B cell (primary cell): ENCODE data around the gene AQR. TPM values are rescaled to one million over a fixed set of nuclear protein-coding genes. Genes with fewer than 3 reads are reported as not detected.

Source experiments
- ATAC-seq: fragments of 200-7000 bp; cut with Tn5 transposase; one replicate; pipeline ENCODE4 v1.10.0; 2021; ENCODE audit warnings: low read depth, mild to moderate bottlenecking, moderate number of reproducible peaks, moderate library complexity
- CTCF ChIA-PET: fragments of 350-600 bp; sonication (Branson Sonifier 250); formaldehyde crosslinking; loops from one replicate; lab custom pipeline; 2021; ENCODE audit warnings: antibody characterized with exemption, inconsistent platforms; lab: Charles Lee
- POLR2A ChIA-PET: fragments of 350-600 bp; sonication (Branson Sonifier 250); formaldehyde crosslinking; loops from one replicate; lab custom pipeline; 2021; ENCODE audit warnings: antibody characterized with exemption; lab: Charles Lee
- DNase-seq: peaks from one replicate; pipeline ENCODE4 v3.0.0; 2013
- H2AFZ ChIP-seq: 2 replicates; pipeline ENCODE4 v1.6.1; 2012; ENCODE audit warnings: mild to moderate bottlenecking, low read depth, low read length; ENCODE audit not compliant: insufficient read depth, poor library complexity, severe bottlenecking
- H3K27ac ChIP-seq, 2 donors: 1 replicate in 1 of 2; 2 replicates in 1 of 2; pipeline ENCODE4 v1.5.1; 2012 to 2013; ENCODE audit warnings: low read length in 2 of 2, mild to moderate bottlenecking in 2 of 2, moderate library complexity in 1 of 2
- H3K27me3 ChIP-seq, 4 experiments: fragments of 200-600 bp in 1 of 4; sonication (generic) in 1 of 4; replicated peaks in 1 of 4; 1 replicate in 2 of 4; 2 replicates in 2 of 4; pipeline versions ENCODE4 v1.6.1 to v1.7.0; 2013 to 2016; ENCODE audit warnings: low read length in 3 of 4, mild to moderate bottlenecking in 2 of 4, mixed read lengths in 1 of 4, moderate library complexity in 1 of 4; ENCODE audit not compliant: insufficient read depth in 4 of 4, control insufficient read depth in 3 of 4; ENCODE audit errors: control extremely low read depth in 1 of 4
- H3K36me3 ChIP-seq, 2 experiments: replicated peaks in 1 of 2; 1 replicate in 1 of 2; 2 replicates in 1 of 2; pipeline versions ENCODE4 v1.6.1 to v1.7.1; 2013; ENCODE audit warnings: low read length in 1 of 2; ENCODE audit not compliant: insufficient read depth in 2 of 2, control insufficient read depth in 1 of 2; ENCODE audit errors: control extremely low read depth in 1 of 2, extremely low read depth in 1 of 2
- H3K4me1 ChIP-seq, 2 donors: fragments of 200-600 bp in 1 of 2; sonication (generic) in 1 of 2; 1 replicate in 1 of 2; 2 replicates in 1 of 2; pipeline versions ENCODE4 v1.5.1 to v1.6.1; 2013 to 2017; ENCODE audit warnings: low read length in 2 of 2; ENCODE audit not compliant: control insufficient read depth in 2 of 2, insufficient read depth in 2 of 2
- H3K4me2 ChIP-seq: replicated peaks from 2 replicates; pipeline ENCODE3; 2012; ENCODE audit warnings: mild to moderate bottlenecking, low read depth, low read length; ENCODE audit not compliant: poor library complexity, severe bottlenecking
- H3K4me3 ChIP-seq, 5 experiments: fragments of 200-600 bp in 1 of 5; sonication (generic) in 1 of 5; 1 replicate in 3 of 5; 2 replicates in 2 of 5; pipeline versions ENCODE4 v1.5.1 to v1.7.0; 2011 to 2016; ENCODE audit warnings: low read length in 4 of 5, mild to moderate bottlenecking in 4 of 5, low read depth in 2 of 5, control low read depth in 1 of 5, moderate library complexity in 1 of 5; ENCODE audit not compliant: insufficient read depth in 1 of 5; ENCODE audit errors: control extremely low read depth in 1 of 5, extremely low read depth in 1 of 5
- H3K79me2 ChIP-seq: fragments of 200-600 bp; sonication (generic); one replicate; pipeline ENCODE4 v1.6.0; 2016; ENCODE audit warnings: low read length; ENCODE audit not compliant: control insufficient read depth, insufficient read depth
- H3K9ac ChIP-seq: fragments of 200-600 bp; sonication (generic); 2 replicates; pipeline ENCODE4 v1.6.1; 2017; ENCODE audit warnings: mild to moderate bottlenecking, low read length, moderate library complexity
- H3K9me3 ChIP-seq, 3 donors: one replicate each; pipeline versions ENCODE4 v1.6.1 to v1.7.1; 2013; ENCODE audit warnings: low read length in 2 of 3; ENCODE audit not compliant: control insufficient read depth in 2 of 3, insufficient read depth in 1 of 3; ENCODE audit errors: control extremely low read depth in 1 of 3
- H4K20me1 ChIP-seq: 2 replicates; pipeline ENCODE4 v1.6.0; 2012; ENCODE audit warnings: mild to moderate bottlenecking, low read length; ENCODE audit not compliant: insufficient read depth, control insufficient read depth, poor library complexity, severe bottlenecking
- H3K27ac Mint-ChIP-seq: one replicate; pipeline ENCODE4 v1.8.0; 2021; ENCODE audit warnings: mixed read lengths
- H3K27me3 Mint-ChIP-seq: one replicate; pipeline ENCODE4 v1.8.0; 2021; ENCODE audit warnings: mixed read lengths
- H3K4me1 Mint-ChIP-seq: one replicate; pipeline ENCODE4 v1.8.0; 2021; ENCODE audit warnings: mixed read lengths
- H3K4me3 Mint-ChIP-seq: one replicate; pipeline ENCODE4 v1.8.0; 2021; ENCODE audit warnings: mixed read lengths
- H3K9me3 Mint-ChIP-seq: one replicate; pipeline ENCODE4 v1.8.0; 2022; ENCODE audit warnings: mixed read lengths; ENCODE audit not compliant: insufficient read depth
- CTCF ChIP-seq: fragments of 200-600 bp; IDR thresholded peaks from one replicate; pipeline ENCODE4 v1.8.0; 2022; ENCODE audit warnings: antibody characterized with exemption, mild to moderate bottlenecking
- EZH2 ChIP-seq: IDR thresholded peaks from 2 replicates; pipeline ENCODE4 v1.6.1; 2012; ENCODE audit warnings: borderline replicate concordance, low read depth, mild to moderate bottlenecking, moderate library complexity, low read length; ENCODE audit not compliant: insufficient read depth, poor library complexity, severe bottlenecking
- WGBS: methylation state at CpG from one replicate; pipeline ENCODE4 v1.1.5; 2013; ENCODE audit warnings: missing lambda C conversion rate; ENCODE audit not compliant: insufficient coverage; 5-methylcytosine and 5-hydroxymethylcytosine counted together
- intact Hi-C: fragments of 100-400 bp; cut with micrococcal nuclease; formaldehyde crosslinking; loops from one replicate; pipeline ENCODE4 v1.10.0; 2022
- polyA plus RNA-seq: library from polyadenylated mRNA; depleted of rRNA; stranded (reverse); fragments of >200 nt; gene quantifications from 2 replicates; pipeline ENCODE4 v1.2.3, GENCODE V29; 2012
- total RNA-seq, 2 donors: library from RNA; stranded (reverse); fragments of 120-200 nt in 1 of 2; gene quantifications; 1 replicate in 1 of 2; 2 replicates in 1 of 2; pipeline versions ENCODE4 v1.2.3 to v1.2.4, GENCODE V29; 2013 to 2022

Gene AQR
- total and polyA plus RNA-seq, 2 donors (not counting 1 experiment from before 2014, with no cell fraction given): 24.2 to 41.7 TPM

GRCh38 chr15:35014241-35014640, 44.7 kb upstream of the AQR start:
- no peak overlapping the region for H3K4me3 Mint-ChIP-seq
- no peak for TF ChIP-seq EZH2
- TF ChIP-seq CTCF: no peak
- no peaks in the 10 kb centered on the region for H3K4me1 Mint-ChIP-seq
- H3K27ac Mint-ChIP-seq: no peak overlapping the region
- H3K27me3 ChIP-seq: no peaks in the 10 kb centered on the region
- no peak for DNase-seq
- no peaks in the 10 kb centered on the region for H3K36me3 ChIP-seq
- no peaks in the 10 kb centered on the region for H4K20me1 ChIP-seq
- H2AFZ ChIP-seq: no peak overlapping the region
- no peaks in the 10 kb centered on the region for H3K79me2 ChIP-seq
- H3K27ac ChIP-seq: no peak overlapping the region
- intact Hi-C loops: no loop called here
- H3K9me3 Mint-ChIP-seq: no peaks in the 10 kb centered on the region
- peaks cover 8% of the 10 kb centered on the region for H3K27me3 Mint-ChIP-seq
- no peak overlapping the region for H3K9ac ChIP-seq
- ChIA-PET POLR2A (no interaction called here), CTCF (no interaction called here)
- no peak overlapping the region for H3K4me3 ChIP-seq
- no peak for ATAC-seq
- no peaks in the 10 kb centered on the region for H3K9me3 ChIP-seq
- H3K4me2 ChIP-seq: no peak overlapping the region
- H3K4me1 ChIP-seq: no peaks in the 10 kb centered on the region

GRCh38 chr15:35013370-35013769, 43.8 kb upstream of the AQR start:
- intact Hi-C loops: no loop called here
- CTCF ChIA-PET: no interaction called here
- H3K36me3 ChIP-seq: no peaks in the 10 kb centered on the region
- POLR2A ChIA-PET: no interaction called here
- no CpG with 5 or more reads among the region's 4 CpGs for WGBS
- no peaks in the 10 kb centered on the region for H4K20me1 ChIP-seq
- H3K27me3 Mint-ChIP-seq: peaks cover 8% of the 10 kb centered on the region
- H3K4me2 ChIP-seq: no peak overlapping the region
- no peak overlapping the region for H3K9ac ChIP-seq
- no peaks in the 10 kb centered on the region for H3K27me3 ChIP-seq
- no peak for ATAC-seq
- TF ChIP-seq CTCF: no peak
- TF ChIP-seq EZH2: no peak
- H3K4me1 Mint-ChIP-seq: no peaks in the 10 kb centered on the region
- H2AFZ ChIP-seq: no peak overlapping the region
- H3K4me1 ChIP-seq: no peaks in the 10 kb centered on the region
- no peak overlapping the region for H3K27ac Mint-ChIP-seq
- no peaks in the 10 kb centered on the region for H3K9me3 Mint-ChIP-seq
- no peak overlapping the region for H3K4me3 Mint-ChIP-seq
- no peak for DNase-seq
- no peak overlapping the region for H3K27ac ChIP-seq
- no peaks in the 10 kb centered on the region for H3K79me2 ChIP-seq
- H3K4me3 ChIP-seq: no peak overlapping the region
- no peaks in the 10 kb centered on the region for H3K9me3 ChIP-seq
